ENCODE measurements around the gene DCLK1.

Gene DCLK1

GRCh38 chr13:35854286-35854685, 276.9 kb downstream of the DCLK1 start:
- DNase-seq, result no peak

- DNase-seq, result no peak
Measured at GRCh38 chr13:35851881-35852280, 279.3 kb downstream of the DCLK1 start.

GRCh38 chr13:35851356-35851755, 279.8 kb downstream of the DCLK1 start:
- no peak for DNase-seq

GRCh38 chr13:35850569-35850968, 280.6 kb downstream of the DCLK1 start:
- DNase-seq, result no peak

GRCh38 chr13:35849256-35849644, 281.9 kb downstream of the DCLK1 start:
- no peak for DNase-seq

- DNase-seq, result no peak
Measured at GRCh38 chr13:35848336-35849255, 282.6 kb downstream of the DCLK1 start.

- no peak for DNase-seq
Measured at GRCh38 chr13:35843272-35843671, 287.9 kb downstream of the DCLK1 start.

- DNase-seq, result no peak
Measured at GRCh38 chr13:35841060-35841521, 290.1 kb downstream of the DCLK1 start.

GRCh38 chr13:35839806-35840205, 291.4 kb downstream of the DCLK1 start:
- no peak for DNase-seq

- no peak for DNase-seq
Measured at GRCh38 chr13:35838356-35838755, 292.8 kb downstream of the DCLK1 start.

- no peak for DNase-seq
Measured at GRCh38 chr13:35836446-35836845, 294.7 kb downstream of the DCLK1 start.

GRCh38 chr13:35835989-35836388, 295.2 kb downstream of the DCLK1 start:
- DNase-seq, result no peak

GRCh38 chr13:35833608-35834275, 297.4 kb downstream of the DCLK1 start:
- no peak for DNase-seq

GRCh38 chr13:35833031-35833430, 298.2 kb downstream of the DCLK1 start:
- no peak for DNase-seq

- DNase-seq, result no peak
Measured at GRCh38 chr13:35832551-35832950, 298.6 kb downstream of the DCLK1 start.

GRCh38 chr13:35830850-35831450, 300.2 kb downstream of the DCLK1 start:
- DNase-seq, result no peak

- peak in 1 of 2 donors; percentile 14 for DNase-seq
Measured at GRCh38 chr13:35826626-35827254, 304.4 kb downstream of the DCLK1 start.

- no peak for DNase-seq
Measured at GRCh38 chr13:35824825-35825224, 306.4 kb downstream of the DCLK1 start.

GRCh38 chr13:35824395-35824794, 306.8 kb downstream of the DCLK1 start:
- no peak for DNase-seq

- DNase-seq, result no peak
Measured at GRCh38 chr13:35822666-35823065, 308.5 kb downstream of the DCLK1 start.

GRCh38 chr13:35818633-35819067, 312.5 kb downstream of the DCLK1 start:
- no peak for DNase-seq

- DNase-seq, result no peak
Measured at GRCh38 chr13:35817642-35818607, 313.3 kb downstream of the DCLK1 start.
